HG03066 (cell line): ENCODE results near the gene FARP1.

Experiments used
- ATAC-seq: cut with Tn5 transposase; IDR thresholded peaks from one replicate; pipeline ENCODE4 v1.9.1; 2021; ENCODE audit warnings: low read depth; ENCODE audit not compliant: unreplicated experiment

The FARP1 gene

GRCh38 chr13:98198683-98199082 is 55.8 kb downstream of the FARP1 start:
- no peak for ATAC-seq

DNA sequence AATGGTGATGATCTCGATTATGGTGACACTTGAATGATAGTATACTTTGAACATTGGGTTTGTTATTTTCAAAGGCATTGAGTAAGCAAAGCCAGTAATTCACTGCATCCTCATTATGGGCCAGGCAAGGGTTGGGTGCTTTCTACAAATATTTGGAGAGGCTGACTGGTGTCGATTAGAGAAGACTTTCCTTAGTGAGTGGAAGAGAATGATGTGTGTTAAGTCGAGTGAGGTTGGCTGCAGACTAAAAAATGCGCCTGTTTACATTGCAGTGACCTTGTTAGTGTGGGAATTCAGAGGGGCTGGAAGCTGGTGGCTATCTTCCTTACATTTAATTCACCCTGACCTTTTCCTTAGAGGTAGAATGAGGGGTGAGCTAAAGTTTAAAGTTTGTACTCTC is 56.6 kb downstream of the FARP1 start:
- no peak for ATAC-seq

- no peak for ATAC-seq
Measured at GRCh38 chr13:98200211-98200878, 57.5 kb downstream of the FARP1 start.

DNA sequence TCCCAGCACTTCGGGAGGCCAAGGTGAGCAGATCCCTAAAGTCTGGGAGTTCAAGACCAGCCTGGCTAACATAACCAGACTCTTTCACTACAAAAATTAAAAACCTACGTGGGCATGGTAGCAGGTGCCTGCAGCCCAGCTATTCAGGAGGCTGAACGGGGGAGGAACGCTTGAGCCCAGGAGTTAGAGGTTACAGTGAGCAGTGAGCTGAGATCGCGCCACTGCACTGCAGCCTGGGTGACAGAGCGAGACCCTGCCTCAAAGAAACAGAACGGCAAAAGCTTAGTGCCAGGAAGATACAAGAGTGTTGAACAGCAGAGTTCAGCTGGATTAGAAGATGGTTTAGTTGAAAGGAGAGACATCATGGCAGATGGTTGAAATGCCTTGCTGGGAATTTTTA is 58.3 kb downstream of the FARP1 start:
- ATAC-seq: no peak

DNA sequence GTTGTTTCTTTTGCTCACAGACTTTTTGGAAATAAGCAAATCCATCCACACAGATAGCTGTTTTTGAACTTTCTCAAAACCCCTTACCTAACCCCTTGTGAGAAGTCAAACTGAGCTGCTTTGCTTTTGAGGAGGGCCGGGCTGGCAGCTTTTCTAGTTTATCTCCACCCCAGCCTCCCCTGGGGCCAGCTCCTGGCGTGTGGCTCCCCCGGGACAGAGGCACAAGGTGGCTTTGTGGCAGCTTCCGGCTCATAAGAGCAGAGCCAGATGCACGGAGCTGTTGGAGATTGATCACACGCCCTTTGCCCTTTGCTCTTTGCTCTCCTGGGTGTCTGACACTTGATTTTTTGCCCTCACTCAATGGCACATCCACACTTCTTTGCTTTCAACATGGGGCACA is 59.1 kb downstream of the FARP1 start:
- ATAC-seq: no peak

DNA sequence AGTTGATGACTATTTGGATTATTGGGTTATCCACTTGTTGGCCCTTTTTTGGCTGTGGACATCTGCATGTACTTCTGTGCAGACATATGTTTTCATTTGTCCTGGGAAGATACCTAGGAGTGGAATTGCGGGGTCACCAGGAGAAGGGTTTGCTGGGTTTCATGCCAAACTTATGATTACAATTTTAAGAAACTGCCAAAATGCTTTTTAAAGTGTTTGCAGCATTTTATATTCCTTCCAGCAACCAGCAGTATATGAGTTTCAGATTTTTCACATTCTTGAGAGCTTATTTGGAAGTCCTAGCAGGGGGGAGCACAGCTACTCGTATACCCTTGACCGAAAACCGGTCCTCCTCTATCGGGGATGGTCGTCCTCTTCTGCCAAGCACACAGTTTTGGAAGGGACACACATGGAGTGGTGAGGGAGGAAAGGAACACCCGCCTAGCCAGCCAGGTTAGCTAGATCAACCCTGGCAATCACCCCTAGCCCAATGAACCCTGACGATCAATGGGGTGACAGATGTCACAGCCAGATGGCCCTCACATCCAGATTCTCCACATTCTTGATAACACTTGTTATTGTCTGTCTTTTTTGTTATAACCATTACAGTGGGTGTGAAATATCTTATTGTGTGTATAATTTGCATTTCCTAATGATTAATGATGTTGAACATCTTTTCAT is 60.9 kb downstream of the FARP1 start:
- no peak for ATAC-seq

GRCh38 chr13:98204546-98204945 is 61.7 kb downstream of the FARP1 start:
- ATAC-seq: no peak

DNA sequence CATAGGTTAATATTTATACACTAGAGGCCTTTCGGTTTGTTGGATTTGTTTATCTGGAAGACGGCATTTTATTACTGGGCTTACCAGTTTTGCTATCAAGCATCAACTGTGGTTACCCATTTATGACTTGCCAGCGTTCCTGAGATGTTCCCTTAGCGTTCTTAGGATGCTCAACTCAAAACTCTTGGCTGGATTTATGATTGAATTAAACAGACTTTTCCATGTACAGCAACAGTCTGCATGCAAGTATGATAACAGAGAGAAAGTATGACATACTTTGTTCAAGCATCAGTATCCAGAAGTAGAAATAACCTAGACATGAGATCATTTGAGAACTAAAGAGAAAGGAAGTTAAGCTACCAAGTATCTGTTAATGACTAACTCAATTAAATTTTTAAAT is 64.1 kb downstream of the FARP1 start:
- ATAC-seq: no peak

DNA sequence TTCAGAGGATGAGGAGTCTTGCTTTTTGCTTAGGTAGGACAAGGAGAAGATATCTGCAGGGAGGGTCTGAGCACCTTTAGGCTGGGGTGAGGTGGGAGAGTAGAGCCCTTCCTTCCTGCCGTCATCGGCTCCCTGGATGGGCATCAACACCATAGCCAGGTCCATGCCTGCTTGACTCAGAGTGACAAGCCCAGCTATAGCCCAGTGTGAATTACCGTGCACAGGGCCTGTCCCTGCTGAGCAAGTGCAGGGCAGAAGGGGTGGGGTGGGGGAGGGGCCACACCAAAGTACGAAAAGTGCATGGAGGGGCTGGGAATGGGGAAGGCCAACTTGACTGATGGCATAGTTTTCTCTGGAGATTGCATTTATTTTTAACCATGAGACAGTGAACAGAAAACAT is 64.5 kb downstream of the FARP1 start:
- no peak for ATAC-seq

DNA sequence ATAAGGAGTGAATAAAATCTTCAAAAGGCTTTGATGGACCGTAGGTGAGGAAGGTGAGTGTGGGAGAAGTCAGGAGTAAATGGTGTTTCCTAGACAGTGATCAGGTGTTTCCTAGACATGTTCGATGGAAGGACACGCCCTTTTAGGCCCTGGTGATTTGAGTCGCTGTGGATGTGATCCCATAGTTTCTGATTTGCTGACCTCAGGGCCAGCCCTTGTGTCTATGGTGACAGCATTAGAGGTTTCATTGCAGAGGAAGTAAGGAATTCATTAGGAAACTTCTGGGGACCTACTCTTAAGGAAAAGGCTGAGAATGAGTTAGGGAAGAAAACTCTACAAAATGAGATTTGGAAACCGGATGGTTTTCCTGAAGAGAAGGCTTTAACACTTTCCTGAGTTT is 65.7 kb downstream of the FARP1 start:
- ATAC-seq: no peak

DNA sequence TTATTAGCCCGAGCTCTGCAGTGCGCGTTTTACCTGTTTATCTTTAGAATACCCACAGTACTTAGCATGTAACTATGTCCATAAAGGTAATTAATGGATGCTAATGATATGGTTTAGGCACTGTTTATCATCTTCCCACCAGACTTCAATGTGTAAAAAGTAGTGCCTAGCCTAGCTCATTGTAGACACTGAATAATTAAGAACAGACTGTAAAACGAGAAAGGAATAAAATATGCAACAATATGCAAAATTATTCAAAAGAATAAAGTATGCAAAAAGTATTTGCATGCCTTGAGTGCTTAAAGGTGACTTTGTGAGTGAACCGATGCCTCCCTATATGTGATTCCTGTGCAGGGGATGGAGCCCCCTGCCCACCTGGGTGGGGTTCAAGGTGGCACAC is 69.9 kb downstream of the FARP1 start:
- ATAC-seq: no peak

- ATAC-seq: no peak
Measured at GRCh38 chr13:98213354-98213753, 70.5 kb downstream of the FARP1 start.

- no peak for ATAC-seq
Measured at GRCh38 chr13:98214008-98214643, 71.2 kb downstream of the FARP1 start.

DNA sequence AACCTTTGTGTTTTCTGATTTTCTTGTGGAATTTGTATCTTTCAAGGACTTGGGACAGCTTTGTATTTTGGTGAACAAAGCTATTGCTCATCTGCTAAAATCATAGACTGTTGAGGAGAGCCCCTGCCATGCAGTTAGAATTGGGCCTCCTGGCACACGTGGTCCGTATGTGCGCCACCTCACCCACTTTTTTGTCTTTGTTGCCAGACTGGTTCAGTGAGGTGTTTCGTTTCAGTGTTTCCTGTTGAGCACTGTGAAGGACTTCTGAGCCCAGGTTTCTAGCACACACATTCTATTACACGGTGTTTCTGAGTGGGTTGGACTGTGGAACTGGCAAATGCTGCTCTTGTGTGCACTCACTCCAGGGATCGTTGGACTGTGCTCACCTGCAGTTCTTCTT is 71.8 kb downstream of the FARP1 start:
- no peak for ATAC-seq

DNA sequence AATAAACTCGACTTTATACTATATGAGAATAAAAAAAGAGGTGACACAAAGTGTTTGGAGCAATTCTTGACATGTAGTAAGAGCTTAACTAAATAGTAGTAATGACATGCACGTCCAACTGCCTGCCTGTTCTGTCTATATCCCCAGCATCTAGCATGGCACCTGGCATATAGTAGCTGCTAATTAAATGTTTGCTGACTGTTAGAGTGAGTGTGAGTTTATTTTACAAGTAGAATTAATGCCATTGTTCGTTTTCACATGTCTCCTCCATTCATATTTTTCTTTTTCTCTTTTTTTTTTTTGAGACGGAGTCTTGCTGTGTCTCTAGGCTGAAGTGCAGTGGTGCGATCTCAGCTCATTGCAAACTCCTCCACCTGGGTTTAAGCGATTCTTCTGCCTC is 72.6 kb downstream of the FARP1 start:
- no peak for ATAC-seq

DNA sequence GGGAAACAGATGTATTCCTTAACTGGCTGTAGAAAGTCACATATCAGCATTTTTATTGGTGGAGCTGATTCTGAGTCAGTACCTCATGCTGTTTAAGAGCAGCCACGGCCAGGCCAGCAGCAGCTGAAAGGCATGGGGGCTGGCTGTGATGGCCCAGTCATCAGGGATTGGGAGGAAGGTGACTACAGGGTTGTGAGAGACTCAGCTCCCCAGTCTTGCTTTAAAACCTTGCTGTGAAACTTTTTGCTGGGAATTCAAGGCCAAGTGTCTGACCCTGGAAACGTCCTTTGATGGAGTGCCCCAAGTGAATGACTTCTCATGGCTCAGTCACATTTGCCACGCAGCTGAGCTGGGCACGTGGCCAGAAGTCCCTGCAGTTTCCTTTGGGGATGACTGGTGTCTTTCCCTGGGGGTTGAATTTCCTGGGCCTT is 73.3 kb downstream of the FARP1 start:
- ATAC-seq: no peak

DNA sequence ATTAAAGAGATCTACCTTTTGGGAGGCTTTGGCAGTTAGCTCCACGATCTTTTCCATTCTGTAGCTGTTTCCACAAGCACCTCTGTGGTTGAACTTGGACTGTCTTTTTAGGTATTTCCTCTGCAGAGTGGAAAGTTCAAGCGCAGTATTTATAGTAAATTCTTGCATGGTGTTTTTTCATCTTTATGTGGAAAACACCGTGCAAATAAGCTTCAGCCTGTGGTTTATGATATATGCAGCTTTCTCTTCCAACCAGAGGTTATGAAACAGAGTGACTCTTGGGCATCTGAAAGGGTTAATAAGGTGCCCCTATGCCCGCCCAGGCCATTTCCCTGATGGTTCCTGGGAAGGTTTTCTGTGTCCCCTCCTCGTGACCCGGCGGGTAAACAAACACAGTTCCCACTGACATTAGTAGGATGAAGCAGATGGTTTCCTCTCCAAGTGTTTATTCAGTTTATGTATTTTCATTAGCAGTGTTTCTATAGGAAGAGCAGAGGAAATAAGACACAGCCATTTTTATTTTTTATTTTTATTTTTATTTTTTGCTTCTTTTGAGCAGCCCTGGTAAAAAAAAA is 73.9 kb downstream of the FARP1 start:
- no peak for ATAC-seq

GRCh38 chr13:98217597-98217996 is 74.7 kb downstream of the FARP1 start:
- ATAC-seq: no peak

GRCh38 chr13:98219685-98220084 is 76.8 kb downstream of the FARP1 start:
- no peak for ATAC-seq

- no peak for ATAC-seq
Measured at GRCh38 chr13:98220271-98220791, 77.4 kb downstream of the FARP1 start.

GRCh38 chr13:98221234-98221633 is 78.3 kb downstream of the FARP1 start:
- no peak for ATAC-seq
